Dorsolateral prefrontal cortex (tissue), 118 donors: Measurements from ENCODE around the gene CEACAM20. TPM values are rescaled to one million over a fixed set of nuclear protein-coding genes. Genes with fewer than 3 reads are reported as not detected.

ENCODE experiments used
- total RNA-seq, 120 experiments: library from RNA; stranded (reverse); gene quantifications; one replicate each; pipeline versions ENCODE4 v1.2.3 to v1.2.4, GENCODE V29; 2022

Gene CEACAM20
- total RNA-seq, 120 experiments from 2014 or later, result 0.26 TPM; not detected in 119

Other genes with a start within 250 kb of the CEACAM20 start
- gene ZNF235, start 224.7 kb downstream of the CEACAM20 start, total RNA-seq, result 10 to 100 TPM in 108 of 120 experiments, 1 to 10 TPM in 12; 8.6 to 20.5 (median 14.1) TPM
- gene ZNF112, start 173.0 kb downstream of the CEACAM20 start, total RNA-seq, result 10 to 100 TPM in 107 of 120 experiments, 1 to 10 TPM in 13; 8.1 to 22.7 (median 12.7) TPM
- 10 to 100 TPM in 90 of 120 experiments, 1 to 10 TPM in 30; 6.4 to 17.3 (median 11.3) TPM for gene ZNF285, start 128.1 kb downstream of the CEACAM20 start, total RNA-seq
- gene ZNF229, start 81.2 kb downstream of the CEACAM20 start, total RNA-seq, result 10 to 100 TPM in 14 of 120 experiments, 1 to 10 TPM in 106; 2.4 to 14.4 (median 6.5) TPM
- gene ZNF180, start 29.2 kb downstream of the CEACAM20 start, total RNA-seq, result 10 to 100 TPM in 19 of 120 experiments, 1 to 10 TPM in 101; 5.0 to 16.3 (median 7.9) TPM
- gene IGSF23, start 83.9 kb upstream of the CEACAM20 start, total RNA-seq, result not detected
- 10 to 100 TPM; 17.0 to 42.9 (median 31.8) TPM for gene PVR, start 114.2 kb upstream of the CEACAM20 start, total RNA-seq
- gene CEACAM19, start 141.8 kb upstream of the CEACAM20 start, total RNA-seq, result 10 to 100 TPM in 76 of 120 experiments, 1 to 10 TPM in 44; 4.7 to 23.8 (median 11.2) TPM
- not detected for gene CEACAM16, start 169.5 kb upstream of the CEACAM20 start, total RNA-seq
- gene BCL3, start 219.0 kb upstream of the CEACAM20 start, total RNA-seq, result 10 to 100 TPM in 70 of 120 experiments, 1 to 10 TPM in 50; 2.5 to 26.7 (median 10.7) TPM
- gene CBLC, start 248.2 kb upstream of the CEACAM20 start, total RNA-seq, result under 1 TPM in 31 of 120 experiments, not detected in 89; 0.31 to 0.90 (median 0.44) TPM